ENCODE data around the gene LRRC25. TPM values are rescaled to one million over a fixed set of nuclear protein-coding genes. Genes with fewer than 3 reads are reported as not detected.

LRRC25 gene
- total and polyA plus RNA-seq, 7 donors: 2.2 to 13.3 (median 8.4) TPM

DNA sequence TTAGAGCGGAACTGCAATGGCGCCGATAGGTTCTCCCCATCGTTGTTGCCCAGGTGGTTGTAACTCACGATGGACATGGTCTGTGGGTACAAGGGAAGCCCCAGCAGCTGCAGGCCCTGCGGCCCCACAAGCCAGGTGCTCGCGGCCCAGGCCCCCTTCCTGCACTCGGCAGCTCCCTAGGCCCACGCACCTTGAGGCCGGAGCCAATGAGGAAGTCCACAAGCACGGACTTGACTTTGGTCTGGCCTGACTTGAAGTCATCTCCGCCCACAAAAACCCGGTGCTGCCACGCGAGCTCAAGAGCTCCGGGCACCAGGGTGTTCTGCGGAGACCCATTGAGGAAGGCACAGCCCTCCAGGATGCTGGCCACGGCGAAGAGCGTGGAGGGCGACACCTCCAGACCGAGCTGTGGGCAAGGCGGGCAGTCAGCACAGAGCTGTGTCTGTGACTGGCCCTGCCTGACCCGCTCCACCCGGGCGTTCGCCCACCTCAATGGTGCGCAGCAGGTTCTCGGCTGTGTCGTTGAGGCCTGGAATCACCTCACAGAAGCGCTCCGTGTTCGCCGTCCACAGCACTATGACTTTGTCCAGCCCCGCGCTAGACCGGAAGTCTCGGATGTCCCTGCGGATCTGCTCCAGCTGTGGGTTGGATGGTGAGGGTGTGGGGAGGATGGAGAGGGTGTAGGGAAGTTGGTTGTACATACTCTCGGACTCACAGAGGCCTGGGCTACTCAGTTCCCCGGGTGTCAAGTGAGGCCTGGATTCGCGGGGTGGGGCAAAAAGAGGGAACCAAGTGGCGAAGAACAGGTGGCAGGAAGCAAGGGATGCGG is 38.6 kb upstream of the LRRC25 start:
- Histone ChIP-seq H3K4me1 (peaks cover 0 to 46% (median 44%) of the 10 kb centered on the region in 4 donors), H3K36me3 (peaks cover 0 to 12% (median 0%) of the 10 kb centered on the region in 4 donors), H3K4me3 (no peak overlapping the region), H3K27me3 (peaks cover 4 to 63% (median 24%) of the 10 kb centered on the region in 3 donors), H3K27ac (peak overlapping the region; percentile 63 to 81 (median 68)), H3K9me3 (no peaks in the 10 kb centered on the region)
- 86 to 88% methylated on average over 46 of the region's 46 CpGs for WGBS, 2 donors
- intact Hi-C loops (cut with DNase I): no loop called here
- TF ChIP-seq EP300 (IDR thresholded peaks at IDR 0.05) (no peak), CTCF (IDR thresholded peaks at IDR 0.05) (no peak), POLR2AphosphoS5 (IDR thresholded peaks at IDR 0.05) (no peak)
- DNase-seq: no peak

- H3K36me3 ChIP-seq: peaks cover 0 to 11% (median 0%) of the 10 kb centered on the region in 4 donors
- 95 to 96% methylated on average over 49 of the region's 49 CpGs for WGBS, 2 donors
- no peaks in the 10 kb centered on the region for H3K9me3 ChIP-seq
- no peak for TF ChIP-seq POLR2AphosphoS5 (IDR thresholded peaks at IDR 0.05)
- TF ChIP-seq CTCF (IDR thresholded peaks at IDR 0.05): no peak
- TF ChIP-seq POLR2A (IDR thresholded peaks at IDR 0.05): no peak
- no peak for TF ChIP-seq EP300 (IDR thresholded peaks at IDR 0.05)
- no peak for DNase-seq
- intact Hi-C loops (cut with DNase I): no loop called here
- no peak overlapping the region for H3K27ac ChIP-seq
- H3K27me3 ChIP-seq: peaks cover 4 to 63% (median 24%) of the 10 kb centered on the region in 3 donors
- no peak overlapping the region for H3K4me3 ChIP-seq
- peaks cover 0 to 46% (median 45%) of the 10 kb centered on the region in 4 donors for H3K4me1 ChIP-seq
These were observed 37.9 kb upstream of the LRRC25 start for GRCh38 chr19:18435178-18435841.

GRCh38 chr19:18434411-18435175 is 37.2 kb upstream of the LRRC25 start:
- no peak for DNase-seq
- TF ChIP-seq CTCF (IDR thresholded peaks at IDR 0.05): no peak
- TF ChIP-seq POLR2A (IDR thresholded peaks at IDR 0.05): no peak
- TF ChIP-seq POLR2AphosphoS5 (IDR thresholded peaks at IDR 0.05): no peak
- no peak for TF ChIP-seq EP300 (IDR thresholded peaks at IDR 0.05)
- Histone ChIP-seq H3K4me1 (peaks cover 0 to 53% (median 50%) of the 10 kb centered on the region in 4 donors), H3K4me3 (peak overlapping the region in 3 of 4 donors; percentile 12 to 57 (median 57)), H3K27me3 (peaks cover 4 to 63% (median 24%) of the 10 kb centered on the region in 3 donors), H3K36me3 (peaks cover 0 to 11% (median 0%) of the 10 kb centered on the region in 4 donors), H3K27ac (peak overlapping the region in 3 of 4 donors; percentile 45 to 66 (median 65)), H3K9me3 (no peaks in the 10 kb centered on the region)
- 90 to 91% methylated on average over 21 of the region's 21 CpGs for WGBS, 2 donors
- intact Hi-C loops (cut with DNase I): no loop called here

GRCh38 chr19:18433735-18434398 is 36.4 kb upstream of the LRRC25 start:
- Histone ChIP-seq H3K36me3 (peaks cover 0 to 11% (median 0%) of the 10 kb centered on the region in 4 donors), H3K4me3 (peak overlapping the region; percentile 29 to 57 (median 49)), H3K27me3 (peaks cover 4 to 55% (median 22%) of the 10 kb centered on the region in 3 donors), H3K4me1 (peaks cover under 1 to 58% (median 54%) of the 10 kb centered on the region in 4 donors), H3K27ac (peak overlapping the region; percentile 28 to 66 (median 55)), H3K9me3 (no peaks in the 10 kb centered on the region)
- 43 to 76% methylated on average over 60 of the region's 60 CpGs for WGBS, 2 donors
- TF ChIP-seq CTCF (IDR thresholded peaks at IDR 0.05) (no peak), POLR2A (IDR thresholded peaks at IDR 0.05) (no peak), POLR2AphosphoS5 (IDR thresholded peaks at IDR 0.05) (no peak), EP300 (IDR thresholded peaks at IDR 0.05) (no peak)
- intact Hi-C loops (cut with DNase I): no loop called here
- DNase-seq: peak; percentile 58
